H1 (cell line): ENCODE measurements around the gene PLB1. TPM values are rescaled to one million over a fixed set of nuclear protein-coding genes. Genes with fewer than 3 reads are reported as not detected.

Experiments
- ASH2L ChIP-seq: fragments of 200-600, 300-600 bp; sonication (generic); IDR thresholded peaks from one replicate; pipeline ENCODE4 v1.7.1; 2017; ENCODE audit warnings: low read length
- POU5F1 ChIP-seq: IDR thresholded peaks from 2 replicates; pipeline ENCODE4 v1.6.1; 2011; ENCODE audit warnings: low read depth, mild to moderate bottlenecking, low read length, moderate library complexity
- RXRA ChIP-seq: IDR thresholded peaks from 2 replicates; pipeline ENCODE4 v1.6.1; 2011; ENCODE audit warnings: low read depth, mild to moderate bottlenecking, low read length, moderate library complexity; ENCODE audit not compliant: insufficient read depth
- polyA plus RNA-seq, 7 experiments: library from polyadenylated mRNA; depleted of rRNA in 3 of 7; stranded (reverse) in 5 of 7; unstranded in 2 of 7; fragments of >200 nt in 5 of 7; fragments of 200-250 nt in 2 of 7; gene quantifications; 1 replicate in 5 of 7; 2 replicates in 1 of 7; 4 replicates in 1 of 7; pipeline versions ENCODE4 v1.2.1 to v1.2.3, GENCODE V29; 2011 to 2013; ENCODE audit warnings: missing spikeins in 2 of 7, mixed read lengths in 2 of 7
- total RNA-seq: library from RNA; stranded (reverse); fragmentation: NEBNext Ultra II Directional; extraction: Animal tissue kit (Norgen Biotek cat#: 25700); gene quantifications from 2 replicates; pipeline ENCODE4 v1.2.1, GENCODE V29; 2021

Gene PLB1
- total and polyA plus RNA-seq, 2 of the 8 experiments (the other 6 are each of a cell fraction or from before 2014, with no cell fraction given), result 0.20 to 0.36 TPM

GRCh38 chr2:28687171-28687570 is 191.3 kb downstream of the PLB1 start (continued):
- TF ChIP-seq RXRA (no peak), POU5F1 (no peak), ASH2L (no peak)
